GM10266 (cell line): Measurements from ENCODE around the gene TBC1D10A.

Experiments used
- DNase-seq: peaks from one replicate; pipeline ENCODE4 v3.0.0; 2012; ENCODE audit errors: extremely low spot score
- CTCF ChIP-seq: IDR thresholded peaks from 2 replicates; pipeline ENCODE4 v1.5.1; 2012; ENCODE audit warnings: mild to moderate bottlenecking, low read depth; ENCODE audit not compliant: control insufficient read depth, insufficient read depth; ENCODE audit errors: missing control alignments

The TBC1D10A gene

GRCh38 chr22:30297276-30297990 lies 29.3 kb downstream of the TBC1D10A start:
- TF ChIP-seq CTCF = no peak
- DNase-seq = no peak

- no peak for TF ChIP-seq CTCF
Measured at GRCh38 chr22:30296833-30297232, 29.9 kb downstream of the TBC1D10A start.

GRCh38 chr22:30296324-30296723 lies 30.4 kb downstream of the TBC1D10A start:
- TF ChIP-seq CTCF = no peak

More at GRCh38 chr22:30296833-30297232, 29.9 kb downstream of the TBC1D10A start:
- no peak for DNase-seq

GRCh38 chr22:30295576-30295975 lies 31.2 kb downstream of the TBC1D10A start:
- TF ChIP-seq CTCF = no peak

More at GRCh38 chr22:30296324-30296723, 30.4 kb downstream of the TBC1D10A start:
- DNase-seq = no peak

GRCh38 chr22:30294830-30295229 lies 31.9 kb downstream of the TBC1D10A start:
- TF ChIP-seq CTCF = no peak
- DNase-seq = no peak

More at GRCh38 chr22:30295576-30295975, 31.2 kb downstream of the TBC1D10A start:
- DNase-seq = no peak

- no peak for DNase-seq
- TF ChIP-seq CTCF = no peak
Measured at GRCh38 chr22:30294066-30294465, 32.7 kb downstream of the TBC1D10A start.

GRCh38 chr22:30293026-30293425 lies 33.7 kb downstream of the TBC1D10A start:
- no peak for TF ChIP-seq CTCF
- DNase-seq = no peak
